ENCODE measurements around the gene TBC1D20. TPM values are rescaled to one million over a fixed set of nuclear protein-coding genes. Genes with fewer than 3 reads are reported as not detected.

TBC1D20 gene
- total RNA-seq, 1 experiment from 2014 or later, result 42.1 TPM

- no TSS peak for BruUV-seq (replicated peaks)
- H3K36me3 ChIP-seq (ENCODE audit: control insufficient read depth, insufficient read depth, low read length), result peaks cover 17% of the 10 kb centered on the region
Measured at GRCh38 chr20:443223-443775, 19.0 kb downstream of the TBC1D20 start.

GRCh38 chr20:440636-441035 lies 21.7 kb downstream of the TBC1D20 start:
- Histone ChIP-seq H3K27ac (ENCODE audit: low read length) (no peak overlapping the region), H3K4me3 (ENCODE audit: low read depth in 2 of 2, low read length in 2 of 2) (no peak overlapping the region), H3K27me3 (ENCODE audit: control insufficient read depth, insufficient read depth, low read length) (no peaks in the 10 kb centered on the region), H3K9me3 (ENCODE audit: control insufficient read depth, insufficient read depth, low read depth, low read length) (no peaks in the 10 kb centered on the region), H3K4me1 (ENCODE audit: control insufficient read depth, insufficient read depth, low read length) (peaks cover 3% of the 10 kb centered on the region; the same call in 1 of the 2 replicates), H3K36me3 (ENCODE audit: control insufficient read depth, insufficient read depth, low read length) (peaks cover 18% of the 10 kb centered on the region)
- in situ Hi-C loops (cut with HindIII; ENCODE audit: low pct_unique_long_range_greater_than_20kb, low sequenced_read_pairs), result no loop called here
- intact Hi-C loops (cut with micrococcal nuclease; ENCODE audit: unreplicated experiment), result no loop called here
- POLR2A ChIA-PET, result no interaction called here
- CTCF ChIA-PET, result interaction anchor here (1.3 kb wide), 1 partner anchor 9 kb away, joined by 3 read pairs; no protein-coding TSS in a partner anchor
- ATAC-seq, result no peak
- BruUV-seq (replicated peaks), result no TSS peak
- DNase-seq (ENCODE audit: low read depth, low spot score), result no peak
- no peak for TF ChIP-seq TCF7L2 (IDR thresholded peaks at IDR 0.05; ENCODE audit: low read depth, low read length)
- no peak for TF ChIP-seq SIN3A (IDR thresholded peaks at IDR 0.05; ENCODE audit: borderline replicate concordance, insufficient read depth, low read depth, low read length)
- no peak for TF ChIP-seq REST (IDR thresholded peaks at IDR 0.05; ENCODE audit: insufficient read depth in 1 of 2, low read depth in 2 of 2, low read length in 1 of 2)
- no peak for TF ChIP-seq POLR2AphosphoS5 (IDR thresholded peaks at IDR 0.05; ENCODE audit: low read depth, low read length)
- no peak for TF ChIP-seq CTCF (IDR thresholded peaks at IDR 0.05)

More at GRCh38 chr20:443223-443775, 19.0 kb downstream of the TBC1D20 start:
- ATAC-seq (no peak), DNase-seq (ENCODE audit: low read depth, low spot score) (no peak)
- in situ Hi-C loops (cut with HindIII; ENCODE audit: low pct_unique_long_range_greater_than_20kb, low sequenced_read_pairs) (no loop called here), intact Hi-C loops (cut with micrococcal nuclease; ENCODE audit: unreplicated experiment) (no loop called here)
- Histone ChIP-seq H3K27me3 (ENCODE audit: control insufficient read depth, insufficient read depth, low read length) (no peaks in the 10 kb centered on the region), H3K9me3 (ENCODE audit: control insufficient read depth, insufficient read depth, low read depth, low read length) (no peaks in the 10 kb centered on the region), H3K27ac (ENCODE audit: low read length) (no peak overlapping the region), H3K4me3 (ENCODE audit: low read depth in 2 of 2, low read length in 2 of 2) (no peak overlapping the region), H3K4me1 (ENCODE audit: control insufficient read depth, insufficient read depth, low read length) (peaks cover 3% of the 10 kb centered on the region; the same call in 1 of the 2 replicates)
- POLR2A ChIA-PET, result no interaction called here
- TF ChIP-seq POLR2AphosphoS5 (IDR thresholded peaks at IDR 0.05; ENCODE audit: low read depth, low read length), result no peak
- TF ChIP-seq CTCF (IDR thresholded peaks at IDR 0.05), result no peak
- no peak for TF ChIP-seq TCF7L2 (IDR thresholded peaks at IDR 0.05; ENCODE audit: low read depth, low read length)
- no peak for TF ChIP-seq SIN3A (IDR thresholded peaks at IDR 0.05; ENCODE audit: borderline replicate concordance, insufficient read depth, low read depth, low read length)
- no peak for TF ChIP-seq REST (IDR thresholded peaks at IDR 0.05; ENCODE audit: insufficient read depth in 1 of 2, low read depth in 2 of 2, low read length in 1 of 2)
- CTCF ChIA-PET, result no interaction called here
